BLaER1 treated with 17β-estradiol and CSF1 and Interleukin-3, amounts not matched to agents 10 nM and 100 nM (cell line): Measurements from ENCODE around the gene AK6.

Experiments used
- H3K27ac ChIP-seq, 11 experiments: shearing (Covaris generic); formaldehyde crosslinking; 2 replicates each; pipeline ENCODE4 v1.8.1; 2022
- H3K27me3 ChIP-seq, 11 experiments: shearing (Covaris generic); formaldehyde crosslinking; 2 replicates each; pipeline ENCODE4 v1.8.1; 2022
- H3K36me3 ChIP-seq, 11 experiments: shearing (Covaris generic); formaldehyde crosslinking; 2 replicates each; pipeline ENCODE4 v1.8.1; 2022
- H3K4me1 ChIP-seq, 10 experiments: shearing (Covaris generic); formaldehyde crosslinking; 2 replicates each; pipeline ENCODE4 v1.8.1; 2022
- H3K4me2 ChIP-seq, 11 experiments: shearing (Covaris generic); formaldehyde crosslinking; 2 replicates each; pipeline ENCODE4 v1.8.1; 2022
- H3K4me3 ChIP-seq, 10 experiments: shearing (Covaris generic); formaldehyde crosslinking; 2 replicates each; pipeline ENCODE4 v1.8.1; 2022
- H3K9ac ChIP-seq, 11 experiments: shearing (Covaris generic); formaldehyde crosslinking; 2 replicates each; pipeline ENCODE4 v1.8.1; 2022
- H3K9me3 ChIP-seq, 11 experiments: shearing (Covaris generic); formaldehyde crosslinking; replicated peaks in 1 of 11; 2 replicates each; pipeline ENCODE4 v1.8.1; 2022
- H4K20me1 ChIP-seq, 11 experiments: shearing (Covaris generic); formaldehyde crosslinking; 2 replicates each; pipeline ENCODE4 v1.8.1; 2022
- Cebpa-rat ChIP-seq, 11 experiments: shearing (Covaris generic); IDR thresholded peaks; 2 replicates each; pipeline ENCODE4 v1.8.1; 2022

AK6 gene

GRCh38 chr5:69329905-69330489, 39.3 kb downstream of the AK6 start:
- Histone ChIP-seq H3K4me2 (no peak overlapping the region), H3K27me3 (no peaks in the 10 kb centered on the region), H3K9ac (no peak overlapping the region), H3K4me3 (no peak overlapping the region), H3K9me3 (no peaks in the 10 kb centered on the region), H3K4me1 (peaks cover 16 to 22% (median 20%) of the 10 kb centered on the region in 10 experiments), H3K36me3 (no peaks in the 10 kb centered on the region), H3K27ac (no peak overlapping the region), H4K20me1 (no peaks in the 10 kb centered on the region)
- TF ChIP-seq Cebpa-rat (IDR thresholded peaks at IDR 0.05): no peak

GRCh38 chr5:69326365-69326764, 43.0 kb downstream of the AK6 start:
- H3K4me2 ChIP-seq: no peak overlapping the region
- no peaks in the 10 kb centered on the region for H4K20me1 ChIP-seq
- H3K27ac ChIP-seq: no peak overlapping the region
- no peak for TF ChIP-seq Cebpa-rat (IDR thresholded peaks at IDR 0.05)
- H3K4me3 ChIP-seq: no peak overlapping the region
- no peak overlapping the region for H3K9ac ChIP-seq
- peaks cover 0 to 4% (median 0%) of the 10 kb centered on the region in 11 experiments; a peak in 2 of 22 replicates for H3K36me3 ChIP-seq
- H3K27me3 ChIP-seq: no peaks in the 10 kb centered on the region
- no peaks in the 10 kb centered on the region for H3K9me3 ChIP-seq
- peaks cover 0 to under 1% (median under 1%) of the 10 kb centered on the region in 10 experiments; a peak in 5 of 20 replicates for H3K4me1 ChIP-seq

GRCh38 chr5:69317391-69317790, 51.9 kb downstream of the AK6 start:
- H3K27ac ChIP-seq: peak overlapping the region in 9 of 11 experiments; percentile 27 to 71 (median 61); a peak in 17 of 22 replicates
- TF ChIP-seq Cebpa-rat (IDR thresholded peaks at IDR 0.05): peak in 1 of 11 experiments; percentile 31; a peak in 2 of 22 replicates
- H3K36me3 ChIP-seq: peaks cover 24 to 48% (median 30%) of the 10 kb centered on the region in 11 experiments; a peak in 21 of 22 replicates
- peak overlapping the region in 8 of 11 experiments; percentile 8 to 60 (median 32); a peak in 12 of 22 replicates for H3K4me2 ChIP-seq
- peak overlapping the region in 1 of 11 experiments; percentile 43; a peak in 1 of 22 replicates for H3K9ac ChIP-seq
- no peak overlapping the region for H3K4me3 ChIP-seq
- H4K20me1 ChIP-seq: no peaks in the 10 kb centered on the region
- no peaks in the 10 kb centered on the region for H3K9me3 ChIP-seq
- H3K4me1 ChIP-seq: peaks cover 0 to 38% (median 17%) of the 10 kb centered on the region in 10 experiments; a peak in 11 of 20 replicates
- H3K27me3 ChIP-seq: no peaks in the 10 kb centered on the region

GRCh38 chr5:69315972-69316371, 53.3 kb downstream of the AK6 start:
- Histone ChIP-seq H3K4me3 (no peak overlapping the region), H3K9me3 (peaks cover 0 to 4% (median 0%) of the 10 kb centered on the region in 11 experiments; a peak in 6 of 22 replicates), H4K20me1 (no peaks in the 10 kb centered on the region), H3K27me3 (no peaks in the 10 kb centered on the region), H3K4me2 (no peak overlapping the region), H3K27ac (peak overlapping the region in 5 of 11 experiments; percentile 56 to 71 (median 62); a peak in 8 of 22 replicates), H3K9ac (no peak overlapping the region), H3K4me1 (peaks cover 0 to 43% (median 18%) of the 10 kb centered on the region in 10 experiments; a peak in 11 of 20 replicates), H3K36me3 (peaks cover 25 to 56% (median 35%) of the 10 kb centered on the region in 11 experiments; a peak in 21 of 22 replicates)
- TF ChIP-seq Cebpa-rat (IDR thresholded peaks at IDR 0.05): no peak

DNA sequence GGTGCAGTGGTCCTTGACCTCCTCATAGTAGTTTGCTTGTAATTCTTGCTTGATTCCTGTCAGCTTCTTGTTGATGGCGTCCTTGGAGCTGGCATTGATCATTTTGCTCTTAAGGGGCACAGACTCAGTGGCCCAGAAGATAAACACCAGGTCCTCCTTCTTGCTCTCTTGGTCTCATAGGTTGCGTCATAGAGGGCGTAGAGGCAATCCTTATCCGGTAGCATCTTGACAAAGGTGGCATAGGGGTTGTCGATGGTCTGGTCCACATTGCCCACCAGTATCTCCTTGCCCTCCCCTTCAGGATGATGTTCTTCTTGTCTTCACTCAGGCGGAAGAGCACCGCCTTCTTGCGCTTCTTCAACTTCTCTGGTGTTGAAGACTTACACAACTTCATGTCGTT, 55.9 kb downstream of the AK6 start:
- H3K4me2 ChIP-seq: no peak overlapping the region; a peak in 1 of 22 replicates
- peaks cover 0 to 38% (median 17%) of the 10 kb centered on the region in 10 experiments; a peak in 11 of 20 replicates for H3K4me1 ChIP-seq
- H3K4me3 ChIP-seq: no peak overlapping the region
- no peaks in the 10 kb centered on the region for H4K20me1 ChIP-seq
- peak overlapping the region in 2 of 11 experiments; percentile 20 to 26; a peak in 2 of 22 replicates for H3K27ac ChIP-seq
- no peak overlapping the region for H3K9ac ChIP-seq
- TF ChIP-seq Cebpa-rat (IDR thresholded peaks at IDR 0.05): peak in 3 of 11 experiments; percentile 19 to 48 (median 27); a peak in 2 of 22 replicates
- no peaks in the 10 kb centered on the region for H3K27me3 ChIP-seq
- H3K36me3 ChIP-seq: peaks cover 35 to 58% (median 45%) of the 10 kb centered on the region in 11 experiments
- peaks cover 18 to 28% (median 21%) of the 10 kb centered on the region in 11 experiments for H3K9me3 ChIP-seq

DNA sequence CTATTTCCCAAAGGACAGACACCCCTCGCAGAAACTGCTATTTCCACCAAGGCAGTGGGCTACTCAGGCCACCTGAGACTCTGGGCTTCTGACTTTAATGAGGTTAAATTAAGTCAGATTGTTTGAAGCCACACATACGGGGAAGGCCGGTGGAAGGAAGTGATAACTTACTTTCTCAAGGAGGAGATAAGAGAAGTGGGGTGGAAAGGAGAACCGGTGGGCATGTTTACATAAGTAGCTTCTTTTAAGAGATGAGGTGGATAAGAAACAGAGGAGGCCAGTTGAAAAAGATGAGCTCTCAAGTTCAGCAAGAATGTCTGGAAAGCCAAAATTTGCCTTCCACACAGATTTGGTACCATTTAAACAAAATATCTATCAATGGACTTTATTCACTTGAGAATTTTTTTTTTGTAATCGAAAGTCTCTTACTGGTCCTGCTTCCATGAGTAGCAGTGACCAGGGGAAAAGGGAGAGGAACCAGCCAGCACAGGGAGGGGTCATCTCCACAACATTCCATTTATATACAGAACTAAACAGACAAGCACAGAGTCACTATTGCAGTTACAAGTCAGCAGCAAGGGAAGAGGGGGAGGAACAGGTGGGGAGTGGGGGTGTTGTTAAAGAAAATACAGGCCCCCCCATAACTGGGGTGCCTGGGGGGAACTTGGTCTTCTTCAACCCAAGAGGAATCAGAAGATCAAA, 56.7 kb downstream of the AK6 start:
- Histone ChIP-seq H3K27me3 (no peaks in the 10 kb centered on the region), H3K4me3 (no peak overlapping the region)
- TF ChIP-seq Cebpa-rat (IDR thresholded peaks at IDR 0.05): no peak

DNA sequence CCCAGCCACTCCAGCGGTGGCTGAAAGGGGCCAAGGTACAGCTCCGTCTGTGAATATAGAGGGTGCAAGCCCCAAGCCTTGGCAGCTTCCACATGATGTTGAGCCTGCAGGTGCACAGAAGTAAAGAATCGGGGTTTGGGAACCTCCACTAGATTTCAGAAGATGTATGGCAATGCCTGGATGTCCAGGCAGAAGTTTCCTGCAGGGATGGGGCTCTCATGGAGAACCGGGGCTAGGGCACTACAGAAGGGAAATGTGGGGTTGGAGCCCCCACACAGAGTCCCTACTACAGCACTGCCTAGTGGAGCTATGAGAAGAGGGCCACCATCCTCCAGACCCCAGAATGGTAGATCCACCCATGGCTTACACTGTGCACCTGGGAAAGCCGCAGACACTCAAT, 59.9 kb downstream of the AK6 start:
- H4K20me1 ChIP-seq: no peaks in the 10 kb centered on the region
- no peak for TF ChIP-seq Cebpa-rat (IDR thresholded peaks at IDR 0.05)
- H3K4me2 ChIP-seq: no peak overlapping the region
- H3K27me3 ChIP-seq: no peaks in the 10 kb centered on the region
- H3K36me3 ChIP-seq: peaks cover 47 to 85% (median 72%) of the 10 kb centered on the region in 11 experiments
- no peak overlapping the region for H3K27ac ChIP-seq
- peaks cover 18 to 34% (median 24%) of the 10 kb centered on the region in 11 experiments for H3K9me3 ChIP-seq
- peaks cover 0 to 15% (median 5%) of the 10 kb centered on the region in 10 experiments; a peak in 9 of 20 replicates for H3K4me1 ChIP-seq
- no peak overlapping the region for H3K9ac ChIP-seq
- peak overlapping the region in 1 of 10 experiments; percentile 12; a peak in 2 of 20 replicates for H3K4me3 ChIP-seq

More for the DNA sequence above, 56.7 kb downstream of the AK6 start:
- Histone ChIP-seq H3K27ac (peak overlapping the region in 1 of 11 experiments; percentile 26; a peak in 2 of 22 replicates), H4K20me1 (no peaks in the 10 kb centered on the region), H3K9me3 (peaks cover 18 to 31% (median 22%) of the 10 kb centered on the region in 11 experiments), H3K9ac (no peak overlapping the region), H3K4me2 (peak overlapping the region in 2 of 11 experiments; percentile 12 to 29; a peak in 4 of 22 replicates), H3K4me1 (peaks cover 0 to 30% (median 11%) of the 10 kb centered on the region in 10 experiments; a peak in 11 of 20 replicates), H3K36me3 (peaks cover 40 to 65% (median 49%) of the 10 kb centered on the region in 11 experiments)

GRCh38 chr5:69308046-69308553, 61.2 kb downstream of the AK6 start:
- no peak overlapping the region for H3K4me3 ChIP-seq
- H3K4me1 ChIP-seq: peaks cover 0 to 12% (median 4%) of the 10 kb centered on the region in 10 experiments; a peak in 9 of 20 replicates
- H3K36me3 ChIP-seq: peaks cover 39 to 76% (median 65%) of the 10 kb centered on the region in 11 experiments
- H3K9ac ChIP-seq: no peak overlapping the region
- no peaks in the 10 kb centered on the region for H3K27me3 ChIP-seq
- H3K9me3 ChIP-seq: peaks cover 18 to 34% (median 24%) of the 10 kb centered on the region in 11 experiments
- H3K27ac ChIP-seq: no peak overlapping the region
- no peak overlapping the region for H3K4me2 ChIP-seq
- TF ChIP-seq Cebpa-rat (IDR thresholded peaks at IDR 0.05): no peak
- H4K20me1 ChIP-seq: no peaks in the 10 kb centered on the region

GRCh38 chr5:69305512-69305911, 63.8 kb downstream of the AK6 start:
- no peaks in the 10 kb centered on the region for H3K27me3 ChIP-seq
- peaks cover 23 to 62% (median 48%) of the 10 kb centered on the region in 11 experiments for H3K36me3 ChIP-seq
- no peak overlapping the region for H3K4me3 ChIP-seq
- H3K4me1 ChIP-seq: no peaks in the 10 kb centered on the region
- no peak overlapping the region for H3K27ac ChIP-seq
- H3K9ac ChIP-seq: no peak overlapping the region
- no peak overlapping the region for H3K4me2 ChIP-seq
- H4K20me1 ChIP-seq: no peaks in the 10 kb centered on the region
- peaks cover 16 to 27% (median 21%) of the 10 kb centered on the region in 11 experiments for H3K9me3 ChIP-seq
- TF ChIP-seq Cebpa-rat (IDR thresholded peaks at IDR 0.05): no peak
